22Rv1 (cell line): ENCODE data around the gene RNF7.

ENCODE experiments used
- ZFX ChIP-seq: fragments of 450-650 bp; IDR thresholded peaks from 2 replicates; pipeline ENCODE4 v1.6.1; 2017; ENCODE audit warnings: antibody characterized with exemption, borderline replicate concordance
- TF ChIP-seq, protein P1 (sequence below): fragments of 450-650 bp; IDR thresholded peaks from 2 replicates; pipeline ENCODE4 v1.5.1; 2017; ENCODE audit warnings: mild to moderate bottlenecking

DNA sequence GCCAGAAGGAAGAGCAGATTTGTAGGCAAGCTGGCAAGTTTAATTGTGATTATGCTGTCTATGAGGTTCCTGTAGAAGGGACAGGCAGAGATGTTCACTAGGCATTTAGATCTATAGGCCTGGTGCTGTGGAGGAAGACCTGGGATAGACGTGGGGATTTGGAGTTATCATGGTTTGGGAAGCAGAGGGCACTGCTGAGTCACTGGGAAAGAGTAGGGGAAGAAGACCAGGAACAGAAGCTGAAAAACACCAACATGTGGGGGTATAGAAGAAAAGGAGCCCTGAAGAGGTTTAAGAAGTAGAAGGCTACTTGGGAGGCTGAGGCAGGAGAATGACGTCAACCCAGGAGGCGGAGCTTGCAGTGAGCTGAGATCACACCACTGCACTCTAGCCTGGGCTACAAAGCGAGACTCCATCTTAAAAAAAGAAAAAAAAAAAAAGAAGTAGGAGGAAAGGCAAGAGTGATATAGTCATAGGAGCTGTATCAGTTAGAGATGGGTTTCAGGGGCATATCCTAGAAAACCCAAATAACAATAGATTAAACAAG lies 44.4 kb downstream of the RNF7 start:
- TF ChIP-seq, protein P1, sequence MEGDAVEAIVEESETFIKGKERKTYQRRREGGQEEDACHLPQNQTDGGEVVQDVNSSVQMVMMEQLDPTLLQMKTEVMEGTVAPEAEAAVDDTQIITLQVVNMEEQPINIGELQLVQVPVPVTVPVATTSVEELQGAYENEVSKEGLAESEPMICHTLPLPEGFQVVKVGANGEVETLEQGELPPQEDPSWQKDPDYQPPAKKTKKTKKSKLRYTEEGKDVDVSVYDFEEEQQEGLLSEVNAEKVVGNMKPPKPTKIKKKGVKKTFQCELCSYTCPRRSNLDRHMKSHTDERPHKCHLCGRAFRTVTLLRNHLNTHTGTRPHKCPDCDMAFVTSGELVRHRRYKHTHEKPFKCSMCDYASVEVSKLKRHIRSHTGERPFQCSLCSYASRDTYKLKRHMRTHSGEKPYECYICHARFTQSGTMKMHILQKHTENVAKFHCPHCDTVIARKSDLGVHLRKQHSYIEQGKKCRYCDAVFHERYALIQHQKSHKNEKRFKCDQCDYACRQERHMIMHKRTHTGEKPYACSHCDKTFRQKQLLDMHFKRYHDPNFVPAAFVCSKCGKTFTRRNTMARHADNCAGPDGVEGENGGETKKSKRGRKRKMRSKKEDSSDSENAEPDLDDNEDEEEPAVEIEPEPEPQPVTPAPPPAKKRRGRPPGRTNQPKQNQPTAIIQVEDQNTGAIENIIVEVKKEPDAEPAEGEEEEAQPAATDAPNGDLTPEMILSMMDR: no peak
- no peak for TF ChIP-seq ZFX
